T-helper 9 cell (primary cell): ENCODE measurements around the gene HDAC9.

Experiments used
- DNase-seq: peaks from one replicate; pipeline ENCODE4 v3.0.0-alpha.2; 2020

HDAC9 gene

DNA sequence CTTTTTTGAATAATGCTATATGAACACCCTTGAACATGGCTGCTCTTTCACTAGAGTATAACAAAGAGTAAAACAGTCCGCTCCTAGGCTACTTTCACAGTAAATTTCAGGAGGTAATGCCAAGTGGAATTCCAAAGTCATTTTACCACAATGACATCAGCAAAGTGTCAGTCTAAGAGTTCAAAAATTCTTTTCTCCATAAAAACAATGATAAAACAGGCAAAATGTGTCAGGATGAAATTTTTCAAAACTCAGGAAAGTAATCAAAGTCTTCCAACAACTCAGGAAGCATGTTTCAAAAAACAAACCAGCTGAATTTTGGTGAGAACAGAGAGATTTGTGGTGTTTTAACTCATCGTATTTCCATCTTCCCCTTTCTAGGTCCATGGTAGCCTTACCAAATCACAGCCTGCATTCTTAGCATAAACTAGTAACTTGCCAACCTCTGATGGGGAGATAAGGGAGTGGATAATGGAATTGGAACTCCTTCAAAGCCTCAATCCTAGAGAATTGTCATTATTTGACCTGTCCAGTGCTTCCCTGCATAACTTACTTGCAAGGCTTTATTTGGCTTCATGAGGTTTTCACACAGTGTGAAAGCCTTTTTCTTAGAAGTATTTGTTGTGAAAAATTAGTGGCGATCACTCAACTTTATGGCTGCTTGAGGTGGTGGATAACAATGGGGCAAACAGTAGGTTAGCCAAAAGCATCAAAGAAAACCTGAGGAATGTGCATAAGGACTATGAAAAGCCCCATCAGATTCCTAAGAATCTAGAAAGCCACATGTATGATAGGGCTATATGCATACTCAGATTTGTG lies 302.7 kb downstream of the HDAC9 start:
- no peak for DNase-seq

DNA sequence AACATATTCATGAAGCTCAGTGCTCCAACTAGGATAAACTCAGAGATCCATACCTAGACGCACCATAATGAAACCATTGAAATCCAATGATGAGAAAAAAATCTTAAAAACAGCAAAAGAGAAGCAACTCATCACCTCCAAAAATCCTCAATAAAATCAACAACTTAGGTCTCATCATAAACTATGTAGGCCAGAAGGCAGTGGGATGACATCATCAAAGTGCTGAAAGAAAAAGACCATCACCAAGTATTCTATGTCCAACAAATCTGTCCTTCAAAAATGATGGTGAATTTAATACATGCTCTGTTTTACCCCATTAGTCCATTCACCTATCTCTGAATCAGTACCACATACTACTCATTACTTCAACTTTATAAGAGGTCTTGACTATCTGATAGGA lies 304.4 kb downstream of the HDAC9 start:
- DNase-seq = no peak

DNA sequence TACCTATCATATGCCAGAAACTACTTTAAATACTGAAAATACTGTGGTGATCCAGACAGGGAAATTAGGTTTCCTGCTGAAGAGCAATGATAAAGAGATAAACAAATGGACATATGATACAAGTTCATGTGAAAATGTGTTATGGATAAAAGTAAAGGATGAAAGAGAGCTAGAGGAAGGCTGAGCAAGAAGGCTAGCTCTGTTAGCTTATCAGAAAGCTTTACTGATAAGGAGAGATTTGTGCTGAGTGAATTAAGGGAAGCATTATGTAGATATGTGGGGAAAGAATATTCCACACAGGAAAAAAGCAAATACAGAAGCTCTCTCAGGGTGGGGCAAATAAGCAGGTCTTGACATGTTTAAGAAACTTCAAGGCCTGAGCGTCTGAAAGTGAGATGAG lies 308.4 kb downstream of the HDAC9 start:
- DNase-seq = no peak

DNA sequence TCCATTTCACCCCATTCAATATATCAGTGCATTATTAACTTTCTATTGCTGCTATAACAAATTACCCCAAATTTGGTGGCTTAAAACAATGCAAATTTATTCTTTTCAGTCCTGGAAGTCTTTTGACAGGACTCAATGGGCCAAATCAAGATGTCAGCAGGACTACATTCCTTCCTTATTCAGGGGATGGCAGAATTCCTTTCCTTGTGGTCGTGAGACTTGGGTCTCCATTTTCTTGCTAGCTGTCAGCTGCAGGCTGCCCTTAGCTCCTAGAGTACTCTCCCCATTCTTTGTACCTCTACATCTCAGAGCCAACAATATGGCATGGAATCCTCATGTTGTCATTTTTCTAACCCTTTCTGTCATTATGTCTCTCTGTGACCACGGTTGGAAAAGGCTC lies 310.6 kb downstream of the HDAC9 start:
- no peak for DNase-seq

DNA sequence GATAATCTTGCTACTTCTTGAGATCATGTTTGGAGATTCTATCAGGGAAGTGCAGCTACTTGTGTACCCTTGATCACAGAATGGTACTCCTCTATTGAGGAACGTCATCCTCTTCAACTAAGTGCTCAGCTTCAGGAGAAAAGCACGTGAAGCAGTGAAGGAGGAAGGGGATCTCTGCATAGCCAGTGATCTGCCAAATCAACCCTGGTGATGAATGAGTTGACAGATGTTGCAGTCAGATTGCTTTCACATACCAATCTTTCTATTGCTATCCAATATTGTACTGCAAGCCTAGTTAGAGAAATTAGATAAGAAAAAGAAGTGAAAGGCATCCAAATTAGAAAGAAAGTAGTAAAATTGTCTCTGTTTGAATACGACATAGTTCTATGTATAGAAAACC lies 312.5 kb downstream of the HDAC9 start:
- DNase-seq = no peak

DNA sequence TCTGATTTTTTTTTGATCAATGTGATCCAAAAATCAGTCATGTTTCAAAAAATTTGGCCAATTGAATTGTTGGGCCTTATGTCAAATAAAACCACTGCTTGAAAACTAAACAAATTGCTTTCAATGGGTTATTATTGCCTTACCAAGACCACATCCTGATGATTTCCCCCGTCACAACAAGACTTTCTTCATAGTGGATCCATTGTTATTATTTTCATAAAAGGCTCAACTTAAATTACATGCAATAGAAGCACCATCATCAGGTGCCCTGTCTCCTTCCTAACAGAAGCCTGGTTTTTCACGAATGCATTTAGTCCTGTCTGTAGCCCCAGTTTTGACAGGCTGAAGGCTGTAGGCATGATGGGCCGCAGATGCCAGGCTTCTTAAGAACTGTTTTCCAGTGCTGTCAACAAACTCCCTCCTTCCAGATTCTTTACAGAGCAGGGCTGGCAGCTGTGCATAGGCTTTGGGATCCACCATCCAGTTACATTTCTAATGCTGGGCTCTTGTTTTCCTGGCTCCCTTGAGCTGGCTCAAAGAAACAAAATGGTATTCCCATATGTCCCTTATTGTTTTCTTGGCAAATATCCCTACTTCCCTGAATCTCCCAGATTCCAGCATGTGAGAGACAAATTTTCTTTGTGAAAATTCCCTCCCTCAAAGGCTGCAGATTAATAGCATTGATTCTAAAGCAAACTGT lies 319.9 kb downstream of the HDAC9 start:
- DNase-seq = no peak

DNA sequence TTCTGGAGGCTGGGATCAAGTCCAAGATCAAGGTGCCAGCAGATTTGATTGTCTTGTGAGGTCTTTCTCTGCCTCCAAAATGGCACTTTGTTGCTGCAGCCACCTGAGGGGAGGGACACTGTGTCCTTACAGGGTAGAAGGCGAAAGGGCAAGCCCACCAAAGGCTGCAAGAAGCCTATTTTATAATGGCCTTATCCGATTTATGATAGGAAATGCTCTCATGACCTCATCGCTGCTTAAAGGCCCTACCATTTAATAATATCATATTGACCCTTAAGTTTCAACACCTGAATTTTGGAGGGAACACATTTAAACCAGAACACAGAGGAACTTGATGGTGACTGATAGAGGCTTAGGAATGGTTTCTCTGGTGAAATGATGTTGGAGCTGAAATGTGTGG lies 325.4 kb downstream of the HDAC9 start:
- DNase-seq = no peak

DNA sequence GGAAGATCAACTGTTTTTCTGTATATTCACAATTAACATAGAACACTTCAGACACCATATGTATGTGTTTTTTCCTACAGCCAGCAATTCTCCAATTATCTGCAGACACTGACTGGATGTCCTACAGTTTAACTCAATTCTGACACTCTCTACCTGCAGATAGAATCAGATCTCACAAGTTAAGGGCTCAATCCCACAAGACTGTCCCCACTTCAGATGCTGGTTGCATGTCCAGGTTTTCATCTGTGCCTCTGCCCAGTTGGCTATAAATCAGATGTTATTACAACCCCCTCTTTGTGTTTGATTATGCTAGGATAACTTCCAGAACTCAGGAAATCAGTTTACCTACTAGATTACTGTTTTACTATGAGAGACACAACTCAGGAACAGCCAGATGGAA lies 326.0 kb downstream of the HDAC9 start:
- DNase-seq = no peak

DNA sequence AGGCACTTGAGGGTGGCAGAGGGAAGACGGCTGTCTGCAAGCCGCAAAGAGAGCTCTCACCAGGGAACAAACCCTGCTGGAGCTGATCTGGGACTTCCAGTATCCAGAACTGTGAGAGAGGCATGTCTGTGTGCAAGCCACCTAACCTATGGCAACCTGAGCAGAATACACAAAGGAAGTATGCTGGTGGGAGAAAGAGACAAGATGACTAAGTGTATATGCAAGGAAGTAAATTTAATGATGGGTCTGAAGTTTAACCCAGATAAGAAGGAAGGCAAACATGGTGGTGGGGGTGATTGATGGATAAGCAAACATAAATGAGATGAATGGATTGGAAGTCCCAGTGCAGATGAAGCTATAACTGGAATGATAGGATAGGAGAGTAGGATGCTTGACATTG lies 328.6 kb downstream of the HDAC9 start:
- no peak for DNase-seq

DNA sequence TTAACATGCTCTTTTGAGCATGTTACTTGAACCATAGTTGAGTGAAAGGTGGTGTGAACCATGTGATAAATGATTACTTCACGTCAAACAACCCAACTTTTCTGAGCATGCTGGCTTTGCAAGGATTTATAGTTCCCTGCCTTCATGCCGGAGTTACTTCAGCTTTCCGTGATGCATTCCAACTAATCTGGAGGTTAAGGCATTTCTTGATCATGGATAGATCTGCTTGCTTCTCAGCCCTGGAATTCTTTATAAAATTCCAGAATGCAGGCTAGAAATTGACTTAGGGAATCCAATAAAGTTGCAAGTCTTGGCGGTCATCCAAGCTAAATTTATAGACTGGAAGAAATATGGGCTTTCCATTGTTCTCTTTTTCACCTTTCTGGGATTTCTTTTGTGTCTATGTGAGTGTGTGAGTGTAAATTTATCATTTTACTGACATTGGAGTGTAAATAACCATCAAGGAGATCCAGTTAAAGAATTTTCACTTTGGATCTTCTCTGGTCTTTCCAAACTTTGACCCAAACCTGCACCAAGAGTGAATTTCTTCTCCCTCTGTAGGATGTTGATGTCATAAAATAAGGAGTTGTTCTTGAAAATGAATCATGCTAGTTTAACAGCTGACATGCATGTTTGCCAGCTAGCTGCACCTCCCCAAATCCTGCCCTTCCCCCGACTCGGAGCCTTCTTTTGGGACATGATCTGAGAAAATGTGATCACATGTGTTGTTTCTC lies 332.9 kb downstream of the HDAC9 start:
- no peak for DNase-seq

DNA sequence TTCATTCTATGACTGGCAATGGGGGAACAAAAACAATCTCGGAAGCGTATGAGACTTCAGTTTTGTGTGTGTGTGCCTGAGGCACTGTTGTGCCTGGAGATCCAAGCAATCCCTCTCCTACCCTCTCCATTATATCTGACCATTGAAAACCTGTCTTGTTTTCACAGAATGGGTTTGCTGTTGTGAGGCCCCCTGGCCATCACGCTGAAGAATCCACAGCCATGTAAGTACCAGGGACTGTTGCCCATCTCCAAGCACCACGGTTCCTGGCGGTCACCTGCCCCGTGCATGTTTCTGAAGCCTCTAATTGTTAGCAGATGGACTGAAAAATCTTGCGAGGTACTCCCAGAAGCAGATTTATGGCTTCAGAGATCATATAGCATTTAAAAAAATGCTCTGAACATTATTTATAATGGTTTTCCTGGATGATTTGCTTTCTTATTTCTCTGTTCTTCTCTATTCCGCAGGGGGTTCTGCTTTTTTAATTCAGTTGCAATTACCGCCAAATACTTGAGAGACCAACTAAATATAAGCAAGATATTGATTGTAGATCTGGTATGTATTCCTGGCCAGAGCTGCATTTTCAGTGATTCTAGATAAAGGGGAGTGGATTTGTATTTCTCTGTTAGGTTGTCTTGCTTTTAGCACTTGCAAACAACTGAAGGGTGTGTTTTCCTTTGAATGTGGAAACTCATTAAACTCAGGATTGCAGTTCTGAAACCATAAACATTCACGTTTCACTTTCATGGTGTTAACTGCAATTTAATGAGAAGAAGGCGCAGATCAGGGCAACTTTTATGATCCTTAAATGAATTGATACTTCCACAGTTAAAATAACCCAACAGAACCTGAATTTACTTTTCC lies 333.7 kb downstream of the HDAC9 start:
- no peak for DNase-seq

DNA sequence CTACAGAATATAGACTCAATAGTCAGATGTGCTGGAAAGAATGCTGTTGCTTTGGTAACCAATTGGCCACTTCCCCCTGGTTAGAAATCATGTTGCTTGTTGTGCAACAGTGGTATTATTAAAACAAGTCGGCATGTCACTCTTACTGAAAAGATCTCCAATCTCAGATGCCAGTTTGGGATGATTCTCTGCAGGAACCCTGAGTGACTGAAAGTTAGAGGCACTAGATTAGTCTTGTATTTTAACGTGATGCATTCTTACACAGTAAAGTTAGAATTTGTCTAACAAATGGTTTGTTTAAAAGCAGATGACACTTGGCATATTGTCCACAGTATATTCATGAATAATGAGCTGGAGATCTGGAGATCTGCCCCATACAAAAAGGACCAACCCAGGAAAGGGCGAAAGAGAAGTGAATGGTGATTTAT lies 334.3 kb downstream of the HDAC9 start:
- DNase-seq = no peak

DNA sequence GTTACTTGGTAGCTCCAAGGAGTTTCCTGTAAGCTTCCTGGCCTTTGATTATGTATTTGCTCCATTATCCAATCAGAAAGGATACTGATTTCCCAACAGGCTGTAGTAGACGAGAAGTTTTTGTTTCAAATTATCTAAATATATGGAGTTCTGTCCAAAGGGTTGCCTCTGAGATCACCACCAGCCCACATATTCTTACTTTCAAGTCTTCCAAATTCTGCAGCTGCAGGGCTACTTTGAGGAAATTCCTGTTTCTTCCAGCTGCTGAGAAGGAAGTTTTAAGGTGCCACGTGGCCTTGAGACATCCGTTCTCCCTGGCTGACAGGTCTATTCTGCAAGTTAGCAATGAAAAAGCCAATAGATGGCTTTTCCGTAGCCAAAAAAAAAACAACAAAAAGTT lies 335.9 kb downstream of the HDAC9 start:
- DNase-seq = no peak

DNA sequence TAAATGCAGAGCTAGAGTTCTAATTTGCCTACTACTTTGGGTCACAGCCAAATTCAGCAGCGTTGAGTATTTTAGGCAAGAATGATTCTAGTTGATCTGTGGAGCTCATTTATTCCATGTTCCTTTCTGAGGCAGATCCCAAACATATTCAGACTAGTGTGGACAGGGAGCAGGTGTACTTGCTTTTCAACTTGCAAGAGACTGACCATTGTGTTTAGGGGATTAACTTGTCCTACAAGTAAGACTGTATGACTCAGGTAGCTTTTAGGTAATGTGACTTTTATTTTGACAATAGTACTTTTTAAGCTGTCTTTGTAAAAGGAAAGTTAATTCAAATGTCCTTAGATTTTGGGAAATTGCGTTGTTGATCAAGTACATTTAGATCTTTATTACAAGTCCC lies 336.4 kb downstream of the HDAC9 start:
- DNase-seq = no peak

DNA sequence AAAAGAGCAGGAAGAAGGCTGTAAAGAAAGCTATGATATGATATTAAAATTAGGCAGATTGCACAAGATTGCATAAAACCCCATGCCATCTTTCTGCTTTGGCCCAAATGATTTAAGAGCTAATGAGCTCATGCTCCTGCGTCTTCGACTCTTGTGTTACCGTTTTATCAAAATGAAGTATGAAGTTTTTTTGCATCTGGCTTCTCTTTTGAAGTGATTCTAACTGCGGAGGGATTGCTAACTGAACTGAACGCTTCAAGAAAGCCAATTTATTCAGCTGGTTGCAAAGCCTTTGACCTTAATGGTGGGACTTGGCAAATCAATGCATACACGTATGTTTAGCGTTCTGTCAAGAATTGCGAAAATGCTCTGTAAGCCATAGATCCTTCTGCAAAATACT lies 339.0 kb downstream of the HDAC9 start:
- DNase-seq = no peak

DNA sequence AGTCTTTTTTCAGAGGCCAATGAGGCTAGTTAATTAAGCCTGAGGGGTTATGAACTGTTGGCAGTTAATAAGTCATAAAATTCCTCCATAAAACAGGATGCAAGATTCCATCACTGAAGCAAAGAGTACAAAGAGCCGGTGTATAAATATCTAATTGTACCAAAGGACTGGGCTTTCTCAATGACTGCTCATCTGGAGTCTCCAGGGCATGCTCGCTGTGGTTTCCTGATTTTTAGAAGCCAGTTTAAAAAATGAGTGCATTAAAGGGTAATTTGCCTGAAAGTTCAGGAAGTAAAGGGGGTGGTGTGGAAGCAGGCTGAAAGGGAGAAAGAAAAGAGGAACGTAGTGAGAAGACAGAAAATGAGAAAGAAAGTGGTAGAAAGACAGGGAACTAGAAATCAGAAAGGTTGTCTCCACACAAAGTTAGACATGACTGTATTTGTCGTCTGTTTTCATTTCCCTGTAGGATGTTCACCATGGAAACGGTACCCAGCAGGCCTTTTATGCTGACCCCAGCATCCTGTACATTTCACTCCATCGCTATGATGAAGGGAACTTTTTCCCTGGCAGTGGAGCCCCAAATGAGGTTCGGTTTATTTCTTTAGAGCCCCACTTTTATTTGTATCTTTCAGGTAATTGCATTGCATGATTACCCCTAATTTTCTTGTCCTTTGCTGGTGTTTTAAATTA lies 339.6 kb downstream of the HDAC9 start:
- DNase-seq = no peak

DNA sequence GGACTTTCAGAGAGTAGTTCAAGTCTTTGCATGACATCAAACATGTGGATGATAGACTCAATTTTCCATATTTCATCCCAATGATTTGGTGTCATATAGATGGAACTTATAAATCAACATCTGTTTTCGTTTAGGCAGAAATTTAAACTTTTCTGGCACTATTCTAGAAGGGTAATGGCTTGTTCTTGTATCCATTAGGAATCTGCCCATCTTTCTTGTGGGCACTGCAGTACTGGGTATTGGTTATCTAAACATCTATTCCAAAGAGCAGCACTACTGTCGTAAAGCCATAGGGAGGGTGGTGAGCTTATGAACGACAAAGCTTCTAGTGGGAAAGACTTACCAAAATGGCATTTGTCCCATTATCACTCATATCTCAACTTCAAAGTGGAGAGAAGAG lies 348.4 kb downstream of the HDAC9 start:
- DNase-seq = no peak

DNA sequence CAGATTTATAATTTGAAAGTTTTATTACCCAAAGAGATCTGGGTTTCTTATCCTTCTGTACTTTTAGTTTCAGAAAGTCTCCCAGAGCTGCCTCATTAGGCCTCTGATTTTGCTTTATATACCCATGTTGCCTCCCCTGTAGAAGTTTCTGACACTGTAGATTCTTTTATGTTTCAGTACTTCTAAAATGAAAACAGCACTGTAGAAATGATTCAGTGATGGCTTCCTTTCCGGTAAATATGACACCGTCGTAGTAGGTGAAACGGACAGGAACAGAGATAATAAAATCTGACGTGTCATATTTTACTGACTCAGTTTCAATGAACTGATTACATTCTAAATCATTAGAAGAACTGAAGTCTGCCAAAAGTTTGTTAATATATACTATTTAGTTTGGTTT lies 349.2 kb downstream of the HDAC9 start:
- no peak for DNase-seq

DNA sequence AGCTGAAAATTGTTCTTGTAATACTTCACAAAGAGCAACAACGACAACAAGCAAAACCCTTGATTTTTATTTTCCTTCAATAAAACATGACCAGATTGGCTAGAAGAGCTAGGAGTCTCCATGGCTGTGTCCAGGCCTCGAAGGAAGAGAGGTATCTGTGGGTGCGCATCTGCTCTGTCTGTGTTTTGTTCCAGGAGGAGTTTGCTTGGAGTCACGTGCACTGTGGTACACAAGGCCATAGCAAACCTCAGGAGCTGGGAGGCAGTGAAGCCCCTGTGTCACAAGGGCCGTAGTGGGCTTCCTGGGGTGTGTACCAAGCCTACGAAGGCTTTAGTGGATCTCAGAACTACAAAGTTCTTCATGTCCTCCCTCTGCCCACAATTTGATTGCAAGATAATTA lies 350.2 kb downstream of the HDAC9 start:
- DNase-seq = no peak

DNA sequence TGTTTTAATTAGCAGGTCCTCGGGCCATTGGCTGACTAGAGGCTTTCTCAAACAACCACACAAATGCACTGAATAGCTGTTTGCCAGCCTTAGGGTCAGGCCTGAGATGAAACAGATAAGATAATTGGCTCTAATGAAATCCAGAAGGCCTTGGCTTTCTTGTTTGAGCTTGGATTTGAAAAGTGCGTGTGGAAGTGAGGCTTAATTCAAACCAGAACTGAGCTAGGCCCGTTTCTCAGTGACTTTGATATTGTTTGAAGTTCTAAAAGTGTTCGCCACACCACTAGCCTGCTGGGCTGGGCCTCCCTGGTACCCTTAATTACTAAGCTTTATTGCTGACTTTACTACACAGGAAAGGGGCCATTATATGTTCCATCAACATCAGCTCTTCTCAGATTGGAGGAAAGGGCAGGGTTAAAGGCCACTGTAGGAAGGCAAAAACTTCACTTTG lies 351.2 kb downstream of the HDAC9 start:
- DNase-seq = no peak

DNA sequence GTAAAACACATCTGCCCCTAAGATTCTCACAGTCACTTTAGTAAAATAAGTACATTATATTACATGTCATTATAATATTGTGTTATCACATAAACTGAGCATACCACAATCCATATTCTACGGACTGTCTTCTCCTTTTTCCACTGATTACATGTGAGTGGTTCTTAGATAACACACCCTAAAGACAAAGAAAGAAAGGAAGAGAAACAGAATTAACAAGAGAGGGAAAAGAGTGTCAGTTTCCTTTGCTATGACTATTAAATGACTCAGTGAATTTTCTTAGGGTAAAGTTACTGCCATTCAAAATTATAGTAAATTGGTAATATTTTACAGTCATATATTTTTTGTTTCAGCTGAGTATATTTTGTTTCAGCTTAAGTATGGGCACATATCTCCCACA lies 353.6 kb downstream of the HDAC9 start:
- no peak for DNase-seq

DNA sequence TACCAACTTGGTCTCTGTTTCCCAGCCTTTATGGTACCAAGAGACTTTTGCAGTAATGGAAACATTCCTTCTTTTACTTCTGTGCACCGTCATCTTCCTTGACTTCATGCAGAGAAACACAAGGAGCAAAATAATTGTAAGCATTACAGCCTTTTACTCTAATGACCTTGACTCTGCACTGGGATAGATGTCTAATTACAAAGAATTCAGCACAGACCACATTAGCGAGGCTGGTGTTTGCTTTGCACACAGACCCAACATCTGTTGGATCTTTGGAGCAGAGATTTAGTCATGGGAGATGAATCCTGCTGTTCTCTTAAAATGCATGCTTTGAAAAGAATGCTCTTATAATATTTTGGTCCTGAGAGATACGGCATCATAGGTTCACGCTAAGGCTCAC lies 360.2 kb downstream of the HDAC9 start:
- DNase-seq = no peak
